Prostate gland (tissue), 2 donors: ENCODE data around the gene GNPDA2. TPM values are rescaled to one million over a fixed set of nuclear protein-coding genes. Genes with fewer than 3 reads are reported as not detected.

Experiments used
- DNase-seq: peaks from one replicate; pipeline ENCODE4 v3.0.0-alpha.2; 2019; ENCODE audit warnings: low spot score
- H3K27ac ChIP-seq, 2 donors: fragments of 200-600 bp; sonication (generic); 2 replicates each; pipeline ENCODE4 v1.5.1; 2017 to 2019
- H3K27me3 ChIP-seq: fragments of 200-600 bp; sonication (generic); replicated peaks from 2 replicates; pipeline ENCODE4 v1.5.1; 2019; ENCODE audit not compliant: insufficient read depth
- H3K36me3 ChIP-seq, 2 donors: fragments of 200-600 bp; sonication (generic); 1 replicate in 1 of 2; 2 replicates in 1 of 2; pipeline versions ENCODE4 v1.5.1 to v1.8.1; 2017 to 2019
- H3K4me1 ChIP-seq: fragments of 200-600 bp; sonication (generic); replicated peaks from 2 replicates; pipeline ENCODE4 v1.5.1; 2019
- H3K4me3 ChIP-seq, 2 donors: fragments of 200-600 bp; sonication (generic); 2 replicates each; pipeline ENCODE4 v1.5.1; 2017 to 2019
- H3K9me3 ChIP-seq: fragments of 200-600 bp; sonication (generic); 2 replicates; pipeline ENCODE4 v1.5.1; 2017
- CTCF ChIP-seq, 4 experiments: fragments of 200-600 bp in 2 of 4; fragments of 450-650 bp in 2 of 4; sonication (generic) in 2 of 4; IDR thresholded peaks; 1 replicate in 3 of 4; 2 replicates in 1 of 4; pipeline ENCODE4 v1.5.1; 2016 to 2019; ENCODE audit warnings: antibody characterized with exemption in 4 of 4, mild to moderate bottlenecking in 2 of 4, moderate library complexity in 2 of 4
- POLR2A ChIP-seq: fragments of 450-650 bp; IDR thresholded peaks from one replicate; pipeline ENCODE4 v1.6.1; 2016; ENCODE audit warnings: antibody characterized with exemption, mild to moderate bottlenecking
- POLR2AphosphoS5 ChIP-seq: sonication (generic); formaldehyde crosslinking; IDR thresholded peaks from one replicate; pipeline ENCODE4 v1.6.1; 2017; ENCODE audit warnings: antibody characterized with exemption
- WGBS: methylation state at CpG from one replicate; pipeline ENCODE4 v1.1.5; 2018; 5-methylcytosine and 5-hydroxymethylcytosine counted together
- intact Hi-C: fragments of 100-400 bp; cut with DNase I; formaldehyde crosslinking; loops from one replicate; pipeline ENCODE4 v1.14.2; 2022
- total RNA-seq, 2 donors: library from RNA; depleted of rRNA; stranded (reverse); fragments of >200 nt; gene quantifications; one replicate each; pipeline ENCODE4 v1.1.0, GENCODE V29; 2016

The GNPDA2 gene
- total RNA-seq, 2 donors from 2014 or later = 13.2 to 16.2 TPM

- Histone ChIP-seq H3K4me1 (no peaks in the 10 kb centered on the region), H3K27me3 (no peaks in the 10 kb centered on the region), H3K36me3 (no peaks in the 10 kb centered on the region), H3K9me3 (no peaks in the 10 kb centered on the region), H3K4me3 (no peak overlapping the region), H3K27ac (no peak overlapping the region)
- DNase-seq = no peak
- TF ChIP-seq POLR2AphosphoS5 (no peak), POLR2A (no peak), CTCF (IDR thresholded peaks at IDR 0.05) (no peak)
- 81% methylated on average over 2 of the region's 2 CpGs for WGBS
- intact Hi-C loops = no loop called here
These were observed 25.3 kb downstream of the GNPDA2 start for GRCh38 chr4:44701037-44701436.

GRCh38 chr4:44700427-44700826, 25.9 kb downstream of the GNPDA2 start:
- Histone ChIP-seq H3K27ac (no peak overlapping the region), H3K27me3 (no peaks in the 10 kb centered on the region), H3K4me3 (no peak overlapping the region), H3K9me3 (no peaks in the 10 kb centered on the region), H3K4me1 (no peaks in the 10 kb centered on the region), H3K36me3 (no peaks in the 10 kb centered on the region)
- intact Hi-C loops = no loop called here
- 96% methylated on average over 1 of the region's 1 CpG for whole genome bisulfite sequencing
- TF ChIP-seq CTCF (IDR thresholded peaks at IDR 0.05) (no peak), POLR2AphosphoS5 (no peak), POLR2A (no peak)
- DNase-seq = no peak

- H3K4me3 ChIP-seq = no peak overlapping the region
- no peaks in the 10 kb centered on the region for H3K9me3 ChIP-seq
- H3K4me1 ChIP-seq = peaks cover 9% of the 10 kb centered on the region
- H3K27ac ChIP-seq = no peak overlapping the region
- H3K36me3 ChIP-seq = no peaks in the 10 kb centered on the region
- intact Hi-C loops = no loop called here
- TF ChIP-seq CTCF (IDR thresholded peaks at IDR 0.05) (no peak), POLR2A (no peak), POLR2AphosphoS5 (no peak)
- WGBS = 65% methylated on average over 1 of the region's 1 CpG
- no peak for DNase-seq
- no peaks in the 10 kb centered on the region for H3K27me3 ChIP-seq
These were observed 41.7 kb downstream of the GNPDA2 start for GRCh38 chr4:44684648-44685047.

- DNase-seq = no peak
- 2% methylated on average over 3 of the region's 3 CpGs for WGBS
- no peaks in the 10 kb centered on the region for H3K9me3 ChIP-seq
- H3K27me3 ChIP-seq = no peaks in the 10 kb centered on the region
- H3K4me3 ChIP-seq = peak overlapping the region; percentile 72 to 87
- peaks cover 9% of the 10 kb centered on the region for H3K4me1 ChIP-seq
- intact Hi-C loops = loop anchor here (5.0 kb wide), 1 partner anchor 48 kb away; the partner anchor contains the start of gene GNPDA2
- peak overlapping the region; percentile 85 for H3K27ac ChIP-seq
- no peak for TF ChIP-seq POLR2A
- no peak for TF ChIP-seq POLR2AphosphoS5
- TF ChIP-seq CTCF (IDR thresholded peaks at IDR 0.05) = no peak
- no peaks in the 10 kb centered on the region for H3K36me3 ChIP-seq
These were observed 47.3 kb downstream of the GNPDA2 start for GRCh38 chr4:44679060-44679459.
